Stimulated activated CD8-positive, alpha-beta memory T cell treated with anti-CD3 and anti-CD28 coated beads, Interleukin-15, amount 100 ng/mL, for 4 hours (primary cell): Measurements from ENCODE around the gene HDAC4.

Experiments used
- DNase-seq, 2 donors: peaks; one replicate each; pipeline ENCODE4 v3.0.0-alpha.2; 2020; ENCODE audit warnings: low read depth in 2 of 2

The HDAC4 gene

GRCh38 chr2:239009589-239009961, 391.2 kb downstream of the HDAC4 start:
- no peak for DNase-seq

- DNase-seq = no peak
Measured at GRCh38 chr2:239008677-239009588, 391.9 kb downstream of the HDAC4 start.

- no peak for DNase-seq
Measured at GRCh38 chr2:239008004-239008403, 392.8 kb downstream of the HDAC4 start.

GRCh38 chr2:239006622-239007285, 394.1 kb downstream of the HDAC4 start:
- no peak for DNase-seq

GRCh38 chr2:239005586-239005985, 395.2 kb downstream of the HDAC4 start:
- DNase-seq = no peak

GRCh38 chr2:239004274-239005015, 396.4 kb downstream of the HDAC4 start:
- no peak for DNase-seq

GRCh38 chr2:239003624-239004273, 397.1 kb downstream of the HDAC4 start:
- DNase-seq = no peak

- no peak for DNase-seq
Measured at GRCh38 chr2:239002954-239003623, 397.7 kb downstream of the HDAC4 start.

- no peak for DNase-seq
Measured at GRCh38 chr2:239002591-239002953, 398.2 kb downstream of the HDAC4 start.

GRCh38 chr2:239001794-239002193, 399.0 kb downstream of the HDAC4 start:
- DNase-seq = no peak

GRCh38 chr2:239000500-239001073, 400.2 kb downstream of the HDAC4 start:
- DNase-seq = no peak

GRCh38 chr2:239000089-239000488, 400.7 kb downstream of the HDAC4 start:
- DNase-seq = no peak

- no peak for DNase-seq
Measured at GRCh38 chr2:238999291-238999741, 401.5 kb downstream of the HDAC4 start.

GRCh38 chr2:238998801-238999200, 402.0 kb downstream of the HDAC4 start:
- DNase-seq = no peak
